Measurements from ENCODE around the gene ATP6V1F.

DNA sequence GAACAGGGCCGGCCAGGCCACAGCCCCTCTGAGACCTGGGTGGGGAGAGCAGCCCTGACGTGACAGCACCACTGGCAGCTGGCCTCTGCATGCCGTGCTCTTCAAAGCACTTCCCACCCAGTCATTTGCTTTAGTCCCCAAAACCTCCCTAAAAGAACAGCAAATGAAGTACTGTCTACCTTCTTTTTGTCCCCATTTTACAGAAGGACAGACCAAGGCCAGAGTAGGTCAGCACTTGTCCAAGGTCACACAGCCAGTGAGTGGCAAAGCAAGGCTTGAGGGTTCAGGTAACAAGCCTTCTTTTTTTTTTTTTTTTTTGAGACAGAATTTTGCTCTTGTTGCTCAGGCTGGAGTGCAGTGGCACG lies 15.1 kb downstream of the ATP6V1F start:
- TF ChIP-seq, protein P1, sequence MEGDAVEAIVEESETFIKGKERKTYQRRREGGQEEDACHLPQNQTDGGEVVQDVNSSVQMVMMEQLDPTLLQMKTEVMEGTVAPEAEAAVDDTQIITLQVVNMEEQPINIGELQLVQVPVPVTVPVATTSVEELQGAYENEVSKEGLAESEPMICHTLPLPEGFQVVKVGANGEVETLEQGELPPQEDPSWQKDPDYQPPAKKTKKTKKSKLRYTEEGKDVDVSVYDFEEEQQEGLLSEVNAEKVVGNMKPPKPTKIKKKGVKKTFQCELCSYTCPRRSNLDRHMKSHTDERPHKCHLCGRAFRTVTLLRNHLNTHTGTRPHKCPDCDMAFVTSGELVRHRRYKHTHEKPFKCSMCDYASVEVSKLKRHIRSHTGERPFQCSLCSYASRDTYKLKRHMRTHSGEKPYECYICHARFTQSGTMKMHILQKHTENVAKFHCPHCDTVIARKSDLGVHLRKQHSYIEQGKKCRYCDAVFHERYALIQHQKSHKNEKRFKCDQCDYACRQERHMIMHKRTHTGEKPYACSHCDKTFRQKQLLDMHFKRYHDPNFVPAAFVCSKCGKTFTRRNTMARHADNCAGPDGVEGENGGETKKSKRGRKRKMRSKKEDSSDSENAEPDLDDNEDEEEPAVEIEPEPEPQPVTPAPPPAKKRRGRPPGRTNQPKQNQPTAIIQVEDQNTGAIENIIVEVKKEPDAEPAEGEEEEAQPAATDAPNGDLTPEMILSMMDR (conservative IDR thresholded peaks at IDR 0.05 in 1 of 2, IDR thresholded peaks at IDR 0.05 in 1 of 2; ENCODE audit: low read depth in 1 of 2, low read length in 2 of 2): no peak
- TF ChIP-seq EZH2 (IDR thresholded peaks at IDR 0.05; ENCODE audit: low read length, missing control alignments): no peak
